ENCODE measurements around the gene HGF. TPM values are rescaled to one million over a fixed set of nuclear protein-coding genes. Genes with fewer than 3 reads are reported as not detected.

Gene HGF
- total RNA-seq, 4 donors from 2014 or later = 5.0 to 13.4 (median 5.6) TPM

GRCh38 chr7:81761031-81761430, 8.8 kb downstream of the HGF start:
- intact Hi-C loops (cut with DNase I) = no loop called here
- DNase-seq (ENCODE audit: extremely low spot score) = no peak
- Histone ChIP-seq H3K27me3 (no peaks in the 10 kb centered on the region), H3K27ac (replicated peaks in 1 of 4) (no peak overlapping the region), H3K9me3 (no peaks in the 10 kb centered on the region), H3K4me1 (peaks cover 0 to 44% (median 34%) of the 10 kb centered on the region in 4 donors), H3K36me3 (peaks cover 0 to 12% (median 0%) of the 10 kb centered on the region in 4 donors), H3K4me3 (no peak overlapping the region)
- 77% methylated on average over 1 of the region's 1 CpG for WGBS
- TF ChIP-seq, protein P1, sequence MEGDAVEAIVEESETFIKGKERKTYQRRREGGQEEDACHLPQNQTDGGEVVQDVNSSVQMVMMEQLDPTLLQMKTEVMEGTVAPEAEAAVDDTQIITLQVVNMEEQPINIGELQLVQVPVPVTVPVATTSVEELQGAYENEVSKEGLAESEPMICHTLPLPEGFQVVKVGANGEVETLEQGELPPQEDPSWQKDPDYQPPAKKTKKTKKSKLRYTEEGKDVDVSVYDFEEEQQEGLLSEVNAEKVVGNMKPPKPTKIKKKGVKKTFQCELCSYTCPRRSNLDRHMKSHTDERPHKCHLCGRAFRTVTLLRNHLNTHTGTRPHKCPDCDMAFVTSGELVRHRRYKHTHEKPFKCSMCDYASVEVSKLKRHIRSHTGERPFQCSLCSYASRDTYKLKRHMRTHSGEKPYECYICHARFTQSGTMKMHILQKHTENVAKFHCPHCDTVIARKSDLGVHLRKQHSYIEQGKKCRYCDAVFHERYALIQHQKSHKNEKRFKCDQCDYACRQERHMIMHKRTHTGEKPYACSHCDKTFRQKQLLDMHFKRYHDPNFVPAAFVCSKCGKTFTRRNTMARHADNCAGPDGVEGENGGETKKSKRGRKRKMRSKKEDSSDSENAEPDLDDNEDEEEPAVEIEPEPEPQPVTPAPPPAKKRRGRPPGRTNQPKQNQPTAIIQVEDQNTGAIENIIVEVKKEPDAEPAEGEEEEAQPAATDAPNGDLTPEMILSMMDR (IDR thresholded peaks at IDR 0.05) = no peak
- no peak for TF ChIP-seq EP300 (IDR thresholded peaks at IDR 0.05)
- no peak for TF ChIP-seq POLR2A (IDR thresholded peaks at IDR 0.05; ENCODE audit: low read depth)
- no peak for TF ChIP-seq POLR2AphosphoS5 (IDR thresholded peaks at IDR 0.05)

DNA sequence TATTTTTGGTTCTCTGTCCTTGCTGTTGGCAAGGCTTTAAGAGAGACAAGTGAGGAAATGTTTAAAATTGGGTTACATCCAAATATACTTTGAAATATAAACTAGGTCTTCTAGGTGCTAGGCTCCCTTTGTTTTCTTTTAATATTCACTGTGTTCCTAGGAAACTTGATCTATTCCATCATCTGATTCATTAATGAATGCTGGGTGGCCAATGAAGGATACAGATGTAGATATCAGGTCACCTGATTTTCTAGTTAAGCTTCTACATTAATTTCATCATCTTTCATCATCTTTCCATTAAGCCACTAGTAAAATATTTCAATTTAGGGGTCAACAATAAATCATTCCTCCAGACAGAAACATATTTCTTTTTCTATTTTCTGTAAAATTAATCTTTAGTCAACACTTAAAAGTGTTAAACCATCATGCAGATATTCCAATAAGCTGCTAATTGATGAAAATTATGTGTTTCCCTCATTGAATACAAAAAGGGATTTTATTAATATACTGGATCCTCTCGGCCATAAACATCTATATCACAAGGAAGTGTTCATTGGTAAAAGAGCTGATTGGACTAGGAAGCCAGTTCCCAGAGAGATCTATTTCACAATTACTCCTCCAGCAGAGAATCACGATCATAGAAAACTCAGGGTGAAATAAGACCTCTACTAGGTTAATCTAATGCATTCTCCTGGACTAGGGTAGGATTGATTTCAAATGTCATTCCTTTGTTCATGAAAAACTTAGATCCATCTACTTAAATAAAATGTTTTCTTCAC, 14.7 kb downstream of the HGF start:
- no peak for DNase-seq (ENCODE audit: extremely low spot score)
- WGBS = 90% methylated on average over 2 of the region's 2 CpGs
- peaks cover 0 to 23% (median 0%) of the 10 kb centered on the region in 4 donors for H3K36me3 ChIP-seq
- TF ChIP-seq POLR2AphosphoS5 (IDR thresholded peaks at IDR 0.05) (no peak), POLR2A (IDR thresholded peaks at IDR 0.05; ENCODE audit: low read depth) (no peak), EP300 (IDR thresholded peaks at IDR 0.05) (no peak)
- TF ChIP-seq, protein P1 (IDR thresholded peaks at IDR 0.05) = no peak
- H3K27ac ChIP-seq (replicated peaks in 1 of 4) = no peak overlapping the region
- H3K4me3 ChIP-seq = no peak overlapping the region
- peaks cover 0 to 8% (median 6%) of the 10 kb centered on the region in 4 donors for H3K4me1 ChIP-seq
- H3K27me3 ChIP-seq = no peaks in the 10 kb centered on the region
- no peaks in the 10 kb centered on the region for H3K9me3 ChIP-seq
- intact Hi-C loops (cut with DNase I) = no loop called here

GRCh38 chr7:81753392-81753791, 16.5 kb downstream of the HGF start:
- no peak overlapping the region for H3K4me3 ChIP-seq

GRCh38 chr7:81752318-81752714, 17.5 kb downstream of the HGF start:
- intact Hi-C loops (cut with DNase I) = no loop called here
- Histone ChIP-seq H3K4me1 (peaks cover 0 to 8% (median 6%) of the 10 kb centered on the region in 4 donors), H3K27me3 (no peaks in the 10 kb centered on the region), H3K27ac (replicated peaks in 1 of 4) (no peak overlapping the region), H3K4me3 (no peak overlapping the region), H3K9me3 (no peaks in the 10 kb centered on the region), H3K36me3 (peaks cover 0 to 23% (median 0%) of the 10 kb centered on the region in 4 donors)
- TF ChIP-seq, protein P1 (IDR thresholded peaks at IDR 0.05) = no peak
- TF ChIP-seq POLR2A (IDR thresholded peaks at IDR 0.05; ENCODE audit: low read depth) = no peak
- no peak for TF ChIP-seq POLR2AphosphoS5 (IDR thresholded peaks at IDR 0.05)
- TF ChIP-seq EP300 (IDR thresholded peaks at IDR 0.05) = no peak
- WGBS = 87% methylated on average over 3 of the region's 3 CpGs
- DNase-seq (ENCODE audit: extremely low spot score) = no peak

More at GRCh38 chr7:81753392-81753791, 16.5 kb downstream of the HGF start:
- Histone ChIP-seq H3K27ac (replicated peaks in 1 of 4) (no peak overlapping the region), H3K36me3 (peaks cover 0 to 23% (median 0%) of the 10 kb centered on the region in 4 donors), H3K9me3 (no peaks in the 10 kb centered on the region), H3K4me1 (peaks cover 0 to 8% (median 6%) of the 10 kb centered on the region in 4 donors), H3K27me3 (no peaks in the 10 kb centered on the region)
- no peak for DNase-seq (ENCODE audit: extremely low spot score)
- TF ChIP-seq, protein P1 (IDR thresholded peaks at IDR 0.05) = no peak
- TF ChIP-seq POLR2A (IDR thresholded peaks at IDR 0.05; ENCODE audit: low read depth) (no peak), EP300 (IDR thresholded peaks at IDR 0.05) (no peak), POLR2AphosphoS5 (IDR thresholded peaks at IDR 0.05) (no peak)
- intact Hi-C loops (cut with DNase I) = no loop called here
- WGBS = 92% methylated on average over 1 of the region's 1 CpG
